Ishikawa (cell line): Measurements from ENCODE around the gene COL16A1.

ENCODE experiments used
- RAD21 ChIP-seq: IDR thresholded peaks from 2 replicates; pipeline ENCODE4 v1.6.1; 2012; ENCODE audit warnings: low read depth
- ZBTB7A ChIP-seq: IDR thresholded peaks from 2 replicates; pipeline ENCODE4 v1.6.1; 2012; ENCODE audit warnings: low read depth

- TF ChIP-seq RAD21 = no peak
- no peak for TF ChIP-seq ZBTB7A
Observed at GRCh38 chr1:31675161-31675560, 28.7 kb downstream of the COL16A1 start.
